Heart right ventricle (tissue), 16 donors: ENCODE data around the gene RANBP9. TPM values are rescaled to one million over a fixed set of nuclear protein-coding genes. Genes with fewer than 3 reads are reported as not detected.
A peak's percentile ranks its signal among the peaks of the same experiment; 100 is the strongest.

Experiments used
- ATAC-seq, 8 donors: fragments of 200-7000 bp; cut with Tn5 transposase; one replicate each; pipeline ENCODE4 v1.9.1; 2020; ENCODE audit warnings: mild to moderate bottlenecking in 8 of 8, moderate library complexity in 8 of 8, moderate number of reproducible peaks in 1 of 8
- DNase-seq, 2 donors: peaks; one replicate each; pipeline ENCODE4 v3.0.0-alpha.2; 2020
- H3K27ac ChIP-seq, 10 donors: fragments of 200-600 bp; sonication (generic) in 2 of 10; one replicate each; pipeline versions ENCODE4 v1.5.0 to v1.8.0; 2020 to 2022; ENCODE audit warnings: mild to moderate bottlenecking in 3 of 10
- H3K27me3 ChIP-seq, 7 donors: fragments of 200-600 bp; one replicate each; pipeline ENCODE4 v1.8.0; 2021 to 2022; ENCODE audit warnings: mild to moderate bottlenecking in 2 of 7
- H3K36me3 ChIP-seq, 9 donors: fragments of 200-600 bp; sonication (generic) in 1 of 9; one replicate each; pipeline versions ENCODE4 v1.5.0 to v1.8.0; 2020 to 2022; ENCODE audit warnings: mild to moderate bottlenecking in 2 of 9
- H3K4me1 ChIP-seq, 9 donors: fragments of 200-600 bp; sonication (generic) in 1 of 9; one replicate each; pipeline versions ENCODE4 v1.5.0 to v1.8.0; 2020 to 2022; ENCODE audit warnings: mild to moderate bottlenecking in 4 of 9
- H3K4me3 ChIP-seq, 10 donors: fragments of 200-600 bp; sonication (generic) in 2 of 10; one replicate each; pipeline versions ENCODE4 v1.5.0 to v1.8.0; 2020 to 2022; ENCODE audit warnings: mild to moderate bottlenecking in 7 of 10, moderate library complexity in 2 of 10
- H3K9me3 ChIP-seq, 11 donors: fragments of 200-600 bp in 10 of 11; sonication (generic) in 2 of 11; one replicate each; pipeline versions ENCODE4 v1.5.0 to v1.8.0; 2013 to 2022; ENCODE audit warnings: mild to moderate bottlenecking in 2 of 11, control low read depth in 1 of 11, moderate library complexity in 1 of 11
- WGBS, 2 donors: extraction: QIAGEN DNeasy Blood & Tissue Kit; methylation state at CpG; one replicate each; pipeline ENCODE4 v1.1.7; 2013; ENCODE audit warnings: inconsistent platforms in 1 of 2; 5-methylcytosine and 5-hydroxymethylcytosine counted together
- intact Hi-C, 10 donors: fragments of 100-400 bp; cut with DNase I; formaldehyde crosslinking; loops; one replicate each; pipeline versions ENCODE4 v1.11.1 to v1.14.2; 2022
- polyA plus RNA-seq, 2 donors: library from polyadenylated mRNA; stranded (reverse); fragments of 200-250 nt; gene quantifications; one replicate each; pipeline ENCODE4 v1.2.3, GENCODE V29; 2013
- total RNA-seq, 10 donors: library from RNA; stranded (reverse); fragmentation: NEBNext Ultra II Directional in 3 of 10; extraction: Animal tissue kit (Norgen Biotek cat#: 25700) in 3 of 10; gene quantifications; one replicate each; pipeline versions ENCODE4 v1.2.1 to v1.2.4, GENCODE V29; 2021 to 2023
- TF ChIP-seq, protein P1 (sequence below), 9 donors: fragments of 200-600 bp; sonication (generic) in 2 of 9; IDR thresholded peaks; one replicate each; pipeline versions ENCODE4 v1.5.0 to v1.8.0; 2021 to 2022; ENCODE audit warnings: antibody characterized with exemption in 9 of 9, mild to moderate bottlenecking in 5 of 9, moderate library complexity in 1 of 9
- donor health status: Arrhythmogenic right ventricular cardiomyopathy.
- donor health status: ischemic (EF 13 %, LVEDD 7.1; RV severe dilation, severe dysfunction).
- donor health status: healthy with polysubstance abuse.
- donor health status: DM: no; HTN: yes; CAD: no.
- donor health status: DM: no; HTN: no; CAD: no.
- donor health status: ischemic (EF 25% LVEDD 6.9; RV normal size, moderate dysfunction).
- donor health status: ischemic (EF 25% LVEDD 5.7; RV mildly dilated, moderate dysfunction).
- donor health status: healthy.
- donor health status: DM: yes; HTN: yes; CAD: no.
- donor health status: Ischemic cardiomyopathy.
- donor health status: ischemic (EF 35%, LVEDD 5.7; RV mildly dilated, moderate dysfunction).
- donor health status: nonischemic (EF 11% LVEDD 7.7; RV severe dilation, severe dysfunction).
- donor health status: DM: yes; HTN: yes; CAD: no.
- donor health status: PGD.
- donor health status: ischemic (EF 29% LVEDD 5.4; RV normal size, mild dysfunction).
- donor health status: nonischemic (EF 23%, LVEDD 6.1; RV moderate dilation, normal function).

Gene RANBP9
- total and polyA plus RNA-seq, 12 donors: 10.0 to 41.6 (median 33.8) TPM

- Histone ChIP-seq H3K4me1 (peaks cover 2 to 54% (median 37%) of the 10 kb centered on the region in 9 donors), H3K36me3 (peaks cover 0 to 34% (median 7%) of the 10 kb centered on the region in 9 donors), H3K27me3 (no peaks in the 10 kb centered on the region), H3K4me3 (no peak overlapping the region), H3K27ac (peak overlapping the region in 5 of 10 donors; percentile 79 to 91 (median 82)), H3K9me3 (no peaks in the 10 kb centered on the region)
- intact Hi-C loops: loop anchor here in 7 of 10 donors (5.0 to 10.0 kb wide), 6 partner anchors 36 to 281 kb away; partner anchors contain the start of gene RANBP9 (in 2 of the 7)
- TF ChIP-seq, protein P1, sequence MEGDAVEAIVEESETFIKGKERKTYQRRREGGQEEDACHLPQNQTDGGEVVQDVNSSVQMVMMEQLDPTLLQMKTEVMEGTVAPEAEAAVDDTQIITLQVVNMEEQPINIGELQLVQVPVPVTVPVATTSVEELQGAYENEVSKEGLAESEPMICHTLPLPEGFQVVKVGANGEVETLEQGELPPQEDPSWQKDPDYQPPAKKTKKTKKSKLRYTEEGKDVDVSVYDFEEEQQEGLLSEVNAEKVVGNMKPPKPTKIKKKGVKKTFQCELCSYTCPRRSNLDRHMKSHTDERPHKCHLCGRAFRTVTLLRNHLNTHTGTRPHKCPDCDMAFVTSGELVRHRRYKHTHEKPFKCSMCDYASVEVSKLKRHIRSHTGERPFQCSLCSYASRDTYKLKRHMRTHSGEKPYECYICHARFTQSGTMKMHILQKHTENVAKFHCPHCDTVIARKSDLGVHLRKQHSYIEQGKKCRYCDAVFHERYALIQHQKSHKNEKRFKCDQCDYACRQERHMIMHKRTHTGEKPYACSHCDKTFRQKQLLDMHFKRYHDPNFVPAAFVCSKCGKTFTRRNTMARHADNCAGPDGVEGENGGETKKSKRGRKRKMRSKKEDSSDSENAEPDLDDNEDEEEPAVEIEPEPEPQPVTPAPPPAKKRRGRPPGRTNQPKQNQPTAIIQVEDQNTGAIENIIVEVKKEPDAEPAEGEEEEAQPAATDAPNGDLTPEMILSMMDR (IDR thresholded peaks at IDR 0.05): no peak
- DNase-seq: no peak
- 56 to 60% methylated on average over 3 of the region's 3 CpGs for WGBS, 2 donors
- ATAC-seq: no peak
These were observed 98.5 kb downstream of the RANBP9 start for GRCh38 chr6:13613029-13613594.

GRCh38 chr6:13611715-13612114, 99.9 kb downstream of the RANBP9 start:
- TF ChIP-seq, protein P1 (IDR thresholded peaks at IDR 0.05): no peak
- Histone ChIP-seq H3K4me3 (peak overlapping the region in 4 of 10 donors; percentile 1 to 19 (median 6)), H3K4me1 (peaks cover 2 to 48% (median 31%) of the 10 kb centered on the region in 9 donors), H3K27me3 (no peaks in the 10 kb centered on the region), H3K36me3 (peaks cover 0 to 27% (median 0%) of the 10 kb centered on the region in 9 donors), H3K9me3 (no peaks in the 10 kb centered on the region), H3K27ac (peak overlapping the region in 9 of 10 donors; percentile 23 to 91 (median 80))
- no peak for DNase-seq
- ATAC-seq: no peak
- 32 to 43% methylated on average over 4 of the region's 4 CpGs for WGBS, 2 donors
- intact Hi-C loops: loop anchor here in 7 of 10 donors (5.0 to 10.0 kb wide), 6 partner anchors 34 to 279 kb away; partner anchors contain the start of gene RANBP9 (in 2 of the 7)

GRCh38 chr6:13605634-13606033, 106.0 kb downstream of the RANBP9 start:
- TF ChIP-seq, protein P1 (IDR thresholded peaks at IDR 0.05): no peak
- H3K4me1 ChIP-seq: peaks cover 0 to 7% (median 2%) of the 10 kb centered on the region in 9 donors
- no peak overlapping the region for H3K4me3 ChIP-seq
- no peak overlapping the region for H3K27ac ChIP-seq
- peaks cover 0 to 75% (median 33%) of the 10 kb centered on the region in 9 donors for H3K36me3 ChIP-seq
- H3K27me3 ChIP-seq: no peaks in the 10 kb centered on the region
- 93 to 96% methylated on average over 4 of the region's 4 CpGs for WGBS, 2 donors
- DNase-seq: no peak
- intact Hi-C loops: no loop called here
- no peaks in the 10 kb centered on the region for H3K9me3 ChIP-seq
- no peak for ATAC-seq

GRCh38 chr6:13604546-13605416, 106.9 kb downstream of the RANBP9 start:
- Histone ChIP-seq H3K27ac (no peak overlapping the region), H3K36me3 (peaks cover 0 to 84% (median 39%) of the 10 kb centered on the region in 9 donors), H3K4me3 (no peak overlapping the region), H3K27me3 (no peaks in the 10 kb centered on the region), H3K4me1 (peaks cover 0 to 2% (median 0%) of the 10 kb centered on the region in 9 donors), H3K9me3 (no peaks in the 10 kb centered on the region)
- WGBS, 2 donors: 89 to 93% methylated on average over 2 of the region's 2 CpGs
- no peak for ATAC-seq
- TF ChIP-seq, protein P1 (IDR thresholded peaks at IDR 0.05): no peak
- intact Hi-C loops: no loop called here
- DNase-seq: no peak
